Neural progenitor cell (in vitro differentiated cells): Measurements from ENCODE around the gene NTRK3. TPM values are rescaled to one million over a fixed set of nuclear protein-coding genes. Genes with fewer than 3 reads are reported as not detected.

ENCODE experiments used
- DNase-seq: peaks from one replicate; pipeline ENCODE4 v3.0.0-alpha.2; 2016; ENCODE audit warnings: low spot score
- H2AFZ ChIP-seq: fragments of 200-600 bp; sonication (generic); replicated peaks from 2 replicates; pipeline ENCODE4 v1.6.1; 2016; ENCODE audit warnings: antibody characterized with exemption
- H3F3A ChIP-seq: fragments of 200-600 bp; sonication (generic); 2 replicates; pipeline ENCODE4 v1.6.1; 2016; ENCODE audit warnings: antibody characterized with exemption, low read depth
- H3K27ac ChIP-seq: fragments of 200-600 bp; sonication (generic); 2 replicates; pipeline ENCODE4 v1.5.1; 2016; ENCODE audit warnings: mild to moderate bottlenecking
- H3K27me3 ChIP-seq: fragments of 200-600 bp; sonication (generic); 2 replicates; pipeline ENCODE4 v1.6.1; 2016; ENCODE audit warnings: mild to moderate bottlenecking, moderate library complexity
- H3K36me3 ChIP-seq: fragments of 200-600 bp; sonication (generic); 2 replicates; pipeline ENCODE4 v1.5.1; 2016
- H3K4me1 ChIP-seq: fragments of 200-600 bp; sonication (generic); 2 replicates; pipeline ENCODE4 v1.6.1; 2016; ENCODE audit warnings: mixed run types
- H3K4me2 ChIP-seq: fragments of 200-600 bp; sonication (generic); 2 replicates; pipeline ENCODE4 v1.6.1; 2016
- H3K4me3 ChIP-seq: fragments of 200-600 bp; sonication (generic); 2 replicates; pipeline ENCODE4 v1.5.1; 2016
- H3K79me2 ChIP-seq: fragments of 200-600 bp; sonication (generic); 2 replicates; pipeline ENCODE4 v1.6.1; 2016; ENCODE audit warnings: low read depth
- H3K9ac ChIP-seq: fragments of 200-600 bp; sonication (generic); 2 replicates; pipeline ENCODE4 v1.6.1; 2016
- H3K9me3 ChIP-seq: fragments of 200-600 bp; sonication (generic); 2 replicates; pipeline ENCODE4 v1.5.1; 2016; ENCODE audit warnings: low read depth
- H4K20me1 ChIP-seq: fragments of 200-600 bp; sonication (generic); 2 replicates; pipeline ENCODE4 v1.6.1; 2016; ENCODE audit warnings: low read depth
- H3K27ac Mint-ChIP-seq: 3 replicates; pipeline ENCODE4 v1.8.0; 2021; ENCODE audit warnings: mixed read lengths
- H3K27me3 Mint-ChIP-seq: 2 replicates; pipeline ENCODE4 v1.8.0; 2022; ENCODE audit warnings: low read depth, mild to moderate bottlenecking, inconsistent platforms, moderate library complexity, mixed read lengths; ENCODE audit not compliant: insufficient read depth
- H3K36me3 Mint-ChIP-seq: 3 replicates; pipeline ENCODE4 v1.8.0; 2021; ENCODE audit warnings: mixed read lengths
- H3K4me1 Mint-ChIP-seq: 3 replicates; pipeline ENCODE4 v1.8.0; 2021; ENCODE audit warnings: mixed read lengths
- H3K4me3 Mint-ChIP-seq: 3 replicates; pipeline ENCODE4 v1.8.0; 2021; ENCODE audit warnings: mild to moderate bottlenecking, moderate library complexity, mixed read lengths
- H3K9me3 Mint-ChIP-seq: 3 replicates; pipeline ENCODE4 v1.8.0; 2020; ENCODE audit warnings: mixed read lengths
- CTCF ChIP-seq: fragments of 200-600 bp; sonication (generic); IDR thresholded peaks from 2 replicates; pipeline ENCODE4 v1.5.1; 2017; ENCODE audit warnings: antibody characterized with exemption, mild to moderate bottlenecking
- EZH2 ChIP-seq: fragments of 200-600 bp; sonication (generic); IDR thresholded peaks from 2 replicates; pipeline ENCODE4 v1.6.1; 2017; ENCODE audit warnings: antibody characterized with exemption, mild to moderate bottlenecking, moderate library complexity
- EZH2phosphoT487 ChIP-seq: fragments of 200-600 bp; sonication (generic); IDR thresholded peaks from 2 replicates; pipeline ENCODE4 v1.6.1; 2017; ENCODE audit warnings: antibody characterized with exemption
- total RNA-seq: library from RNA; depleted of rRNA; stranded (reverse); fragments of >200 nt; gene quantifications from 2 replicates; pipeline ENCODE4 v1.2.3, GENCODE V29; 2015; ENCODE audit warnings: low replicate concordance

Gene NTRK3
- total RNA-seq, 1 donor from 2014 or later: 2.0 TPM

DNA sequence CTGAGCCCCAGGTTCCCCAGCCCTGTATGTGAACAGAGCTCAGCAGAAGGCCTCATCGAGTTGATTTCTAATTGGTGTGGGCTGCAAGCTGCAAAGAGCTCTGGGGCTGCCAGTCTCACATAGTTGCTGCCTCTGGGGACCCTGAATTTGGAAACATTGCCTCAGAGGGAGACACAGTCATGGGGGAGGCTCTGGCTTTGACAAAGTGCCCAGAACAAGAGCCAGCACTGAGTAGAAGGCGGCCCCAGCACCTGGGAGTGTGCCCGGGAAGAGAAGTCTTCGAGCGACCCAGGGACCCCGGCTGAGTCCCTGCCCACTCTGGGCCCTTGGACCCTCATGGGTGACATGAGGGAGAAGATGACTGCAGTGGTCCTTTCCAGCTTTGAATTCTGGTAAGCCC is 7.3 kb downstream of the NTRK3 start:
- Histone ChIP-seq H3K9me3 (no peaks in the 10 kb centered on the region), H3K4me3 (no peak overlapping the region), H4K20me1 (peaks cover 4% of the 10 kb centered on the region), H3K4me2 (no peak overlapping the region), H3K4me1 (peaks cover 3% of the 10 kb centered on the region), H3F3A (no peaks in the 10 kb centered on the region), H3K27me3 (peaks cover 60% of the 10 kb centered on the region), H3K79me2 (no peaks in the 10 kb centered on the region), H2AFZ (no peak overlapping the region), H3K27ac (no peak overlapping the region), H3K36me3 (no peaks in the 10 kb centered on the region), H3K9ac (no peak overlapping the region)
- Mint-ChIP-seq H3K4me3 (no peak overlapping the region), H3K36me3 (no peaks in the 10 kb centered on the region), H3K4me1 (peaks cover 11% of the 10 kb centered on the region), H3K9me3 (peaks cover 2% of the 10 kb centered on the region), H3K27ac (no peak overlapping the region), H3K27me3 (peaks cover 26% of the 10 kb centered on the region)
- TF ChIP-seq EZH2 (no peak), CTCF (no peak), EZH2phosphoT487 (no peak)
- no peak for DNase-seq

GRCh38 chr15:88247914-88248313 is 8.6 kb downstream of the NTRK3 start:
- Mint-ChIP-seq H3K9me3 (peaks cover 2% of the 10 kb centered on the region), H3K27me3 (peaks cover 20% of the 10 kb centered on the region), H3K27ac (no peak overlapping the region), H3K4me1 (peaks cover 11% of the 10 kb centered on the region), H3K36me3 (no peaks in the 10 kb centered on the region), H3K4me3 (no peak overlapping the region)
- H3F3A ChIP-seq: no peaks in the 10 kb centered on the region
- H3K36me3 ChIP-seq: no peaks in the 10 kb centered on the region
- H3K27ac ChIP-seq: no peak overlapping the region
- no peak overlapping the region for H3K4me2 ChIP-seq
- H2AFZ ChIP-seq: no peak overlapping the region
- TF ChIP-seq CTCF: no peak
- no peak for TF ChIP-seq EZH2phosphoT487
- TF ChIP-seq EZH2: no peak
- no peak overlapping the region for H3K4me3 ChIP-seq
- H3K27me3 ChIP-seq: peaks cover 47% of the 10 kb centered on the region
- H3K9me3 ChIP-seq: no peaks in the 10 kb centered on the region
- no peak for DNase-seq
- no peaks in the 10 kb centered on the region for H4K20me1 ChIP-seq
- H3K4me1 ChIP-seq: peaks cover 3% of the 10 kb centered on the region
- H3K79me2 ChIP-seq: no peaks in the 10 kb centered on the region
- no peak overlapping the region for H3K9ac ChIP-seq

DNA sequence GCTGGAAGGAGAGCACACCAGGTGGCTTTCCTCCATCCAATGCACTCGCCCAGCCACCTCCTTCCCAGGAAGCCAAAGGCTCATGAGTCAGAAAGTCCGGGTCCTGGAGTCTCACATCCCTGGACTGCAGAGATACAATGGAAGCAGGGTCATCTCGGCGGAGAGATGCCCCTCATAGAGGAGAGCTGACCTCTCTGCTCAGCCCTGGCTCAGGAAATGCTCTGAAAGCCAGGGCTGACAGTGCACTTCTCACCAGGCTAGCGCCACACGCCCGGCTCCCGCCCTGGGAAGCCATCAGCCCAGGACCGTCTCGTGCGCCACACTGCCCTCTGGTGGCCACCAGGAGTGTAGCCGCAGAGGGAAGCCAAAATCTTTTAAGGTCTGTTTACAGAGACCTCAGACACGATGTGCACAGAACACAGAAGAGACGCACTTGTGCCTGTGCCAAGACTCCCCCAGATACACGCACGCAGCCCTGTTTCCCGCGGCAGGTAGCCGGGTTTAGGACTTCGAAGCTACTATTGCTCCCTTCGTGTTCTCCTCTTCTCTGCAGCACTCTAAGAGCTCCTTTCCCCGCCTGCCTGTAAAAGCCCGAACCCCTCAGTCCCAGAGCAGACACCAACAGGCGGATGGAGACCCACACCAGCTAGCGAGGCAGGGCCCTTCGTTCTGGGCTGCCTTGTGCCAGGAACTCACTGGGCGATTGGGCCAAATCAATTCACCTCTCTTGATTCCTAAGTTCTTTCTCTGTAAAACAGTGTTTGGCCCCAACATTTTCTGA is 9.7 kb downstream of the NTRK3 start:
- no peaks in the 10 kb centered on the region for H3K9me3 ChIP-seq
- H3K36me3 ChIP-seq: no peaks in the 10 kb centered on the region
- no peak overlapping the region for H3K27ac ChIP-seq
- Mint-ChIP-seq H3K4me3 (peak overlapping the region; percentile 28), H3K9me3 (no peaks in the 10 kb centered on the region), H3K27me3 (peaks cover 18% of the 10 kb centered on the region), H3K4me1 (peaks cover 14% of the 10 kb centered on the region), H3K36me3 (no peaks in the 10 kb centered on the region), H3K27ac (peak overlapping the region; percentile 51)
- H2AFZ ChIP-seq: peak overlapping the region; percentile 88
- peak; percentile 90 for DNase-seq
- H3K79me2 ChIP-seq: no peaks in the 10 kb centered on the region
- H3F3A ChIP-seq: no peaks in the 10 kb centered on the region
- H4K20me1 ChIP-seq: no peaks in the 10 kb centered on the region
- H3K27me3 ChIP-seq: peaks cover 36% of the 10 kb centered on the region
- peak overlapping the region; percentile 21 for H3K4me3 ChIP-seq
- H3K9ac ChIP-seq: no peak overlapping the region
- peak overlapping the region; percentile 61 for H3K4me2 ChIP-seq
- peaks cover 3% of the 10 kb centered on the region for H3K4me1 ChIP-seq
- TF ChIP-seq EZH2phosphoT487 (no peak), CTCF (peak; percentile 95)
